Keratinocyte (primary cell): ENCODE measurements around the gene MGMT. TPM values are rescaled to one million over a fixed set of nuclear protein-coding genes. Genes with fewer than 3 reads are reported as not detected.

Source experiments
- DNase-seq: peaks from one replicate; pipeline ENCODE4 v3.0.0-alpha.2; 2011; ENCODE audit warnings: low read depth, missing footprints, low spot score
- FAIRE-seq: peaks from 2 replicates; lab custom pipeline; 2011; peaks lifted over from hg19 to GRCh38; lab: Jason Lieb, UNC
- H2AFZ ChIP-seq: 2 replicates; pipeline ENCODE4 v1.6.0; 2012; ENCODE audit warnings: low read length, control low read depth, inconsistent platforms; ENCODE audit not compliant: control insufficient read depth
- H3K27ac ChIP-seq: 2 replicates; pipeline ENCODE4 v1.5.1; 2011; ENCODE audit warnings: low read length; ENCODE audit not compliant: control insufficient read depth, insufficient read depth
- H3K27me3 ChIP-seq: 3 replicates; pipeline ENCODE4 v1.6.0; 2011; ENCODE audit warnings: low read length; ENCODE audit not compliant: control insufficient read depth, insufficient read depth; ENCODE audit errors: extremely low read depth
- H3K36me3 ChIP-seq, 2 experiments: 2 replicates in 1 of 2; 3 replicates in 1 of 2; pipeline ENCODE4 v1.5.1; 2011; ENCODE audit warnings: low read length in 2 of 2, mild to moderate bottlenecking in 1 of 2; ENCODE audit not compliant: control insufficient read depth in 2 of 2, insufficient read depth in 2 of 2; ENCODE audit errors: extremely low read depth in 1 of 2
- H3K4me1 ChIP-seq: 3 replicates; pipeline ENCODE4 v1.5.1; 2011; ENCODE audit warnings: low read length; ENCODE audit not compliant: control insufficient read depth, insufficient read depth; ENCODE audit errors: extremely low read depth
- H3K4me2 ChIP-seq: 3 replicates; pipeline ENCODE4 v1.6.0; 2011; ENCODE audit warnings: low read depth, low read length; ENCODE audit not compliant: control insufficient read depth, insufficient read depth; ENCODE audit errors: extremely low read depth
- H3K4me3 ChIP-seq, 3 experiments: fragments of 200-600 bp in 1 of 3; sonication (generic) in 1 of 3; 2 replicates in 2 of 3; 3 replicates in 1 of 3; pipeline ENCODE4 v1.5.1; 2011 to 2016; ENCODE audit warnings: low read length in 3 of 3, mild to moderate bottlenecking in 3 of 3, control low read depth in 2 of 3, inconsistent platforms in 1 of 3, low read depth in 1 of 3, mixed read lengths in 1 of 3, mixed run types in 1 of 3, moderate library complexity in 1 of 3; ENCODE audit not compliant: control insufficient read depth in 2 of 3, insufficient read depth in 2 of 3; ENCODE audit errors: extremely low read depth in 1 of 3
- H3K79me2 ChIP-seq: 2 replicates; pipeline ENCODE4 v1.6.0; 2012; ENCODE audit warnings: low read length; ENCODE audit not compliant: control insufficient read depth, insufficient read depth
- H3K9ac ChIP-seq: 3 replicates; pipeline ENCODE4 v1.6.0; 2011; ENCODE audit warnings: low read length; ENCODE audit not compliant: control insufficient read depth, insufficient read depth; ENCODE audit errors: extremely low read depth
- H3K9me1 ChIP-seq: 3 replicates; pipeline ENCODE4 v1.6.0; 2011; ENCODE audit warnings: low read length; ENCODE audit not compliant: control insufficient read depth, insufficient read depth; ENCODE audit errors: extremely low read depth
- H3K9me3 ChIP-seq: 2 replicates; pipeline ENCODE4 v1.5.1; 2012; ENCODE audit warnings: low read depth, low read length; ENCODE audit not compliant: control insufficient read depth
- H4K20me1 ChIP-seq: 3 replicates; pipeline ENCODE4 v1.6.0; 2011; ENCODE audit warnings: low read length; ENCODE audit not compliant: control insufficient read depth, insufficient read depth; ENCODE audit errors: extremely low read depth
- EZH2 ChIP-seq: IDR thresholded peaks from one replicate; pipeline ENCODE4 v1.6.1; 2012; ENCODE audit warnings: inconsistent platforms, mild to moderate bottlenecking, low read length, moderate library complexity
- dilution Hi-C: fragments of 300-500 bp; cut with MboI; formaldehyde crosslinking; loops from one replicate; pipeline ENCODE4 v1.7.0; 2020; ENCODE audit warnings: low sequenced_read_pairs; ENCODE audit not compliant: extremely low pct_ligation_motif_present
- polyA plus RNA-seq, 5 experiments: library from polyadenylated mRNA; depleted of rRNA in 3 of 5; stranded (reverse) in 3 of 5; stranded (forward) in 1 of 5; unstranded in 1 of 5; fragments of >200 nt; gene quantifications; 1 replicate in 1 of 5; 2 replicates in 3 of 5; 3 replicates in 1 of 5; pipeline versions ENCODE4 v1.2.1 to v1.2.3, GENCODE V29; 2011 to 2012; ENCODE audit warnings: missing spikeins in 2 of 5, low read depth in 1 of 5, low replicate concordance in 1 of 5
- TF ChIP-seq, protein P1 (sequence below), 3 experiments: IDR thresholded peaks in 1 of 3; conservative IDR thresholded peaks in 1 of 3; optimal IDR thresholded peaks in 1 of 3; 2 replicates in 2 of 3; 3 replicates in 1 of 3; pipeline versions ENCODE3 to v1.5.1; 2011; ENCODE audit warnings: low read length in 3 of 3, mild to moderate bottlenecking in 3 of 3, moderate library complexity in 2 of 3, control low read depth in 1 of 3, inconsistent platforms in 1 of 3; ENCODE audit not compliant: insufficient read depth in 2 of 3; ENCODE audit errors: extremely low read depth in 1 of 3

Gene MGMT
- polyA plus RNA-seq, 1 donor (not counting 4 experiments of a cell fraction or from before 2014, with no cell fraction given): 15.2 TPM

DNA sequence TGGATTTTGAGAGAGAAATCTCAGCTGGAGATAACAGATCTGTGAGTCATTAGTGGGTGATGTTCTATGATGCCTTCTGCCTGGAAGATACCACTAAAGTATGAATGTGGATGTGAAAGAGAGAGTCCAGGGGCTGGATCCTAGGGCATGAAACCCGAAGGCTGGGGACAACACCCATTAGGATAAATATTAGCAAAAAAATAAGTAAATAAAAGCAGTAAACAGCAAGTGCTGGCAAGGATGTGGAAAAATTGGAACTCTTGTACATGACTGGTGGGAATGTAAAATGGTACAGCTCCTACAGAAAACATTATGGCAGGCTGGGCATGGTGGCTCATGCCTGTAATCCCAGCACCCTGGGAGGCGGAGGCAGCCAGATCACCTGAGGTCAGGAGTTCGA, 16.6 kb upstream of the MGMT start:
- DNase-seq: no peak
- no peak for TF ChIP-seq EZH2
- TF ChIP-seq, protein P1, sequence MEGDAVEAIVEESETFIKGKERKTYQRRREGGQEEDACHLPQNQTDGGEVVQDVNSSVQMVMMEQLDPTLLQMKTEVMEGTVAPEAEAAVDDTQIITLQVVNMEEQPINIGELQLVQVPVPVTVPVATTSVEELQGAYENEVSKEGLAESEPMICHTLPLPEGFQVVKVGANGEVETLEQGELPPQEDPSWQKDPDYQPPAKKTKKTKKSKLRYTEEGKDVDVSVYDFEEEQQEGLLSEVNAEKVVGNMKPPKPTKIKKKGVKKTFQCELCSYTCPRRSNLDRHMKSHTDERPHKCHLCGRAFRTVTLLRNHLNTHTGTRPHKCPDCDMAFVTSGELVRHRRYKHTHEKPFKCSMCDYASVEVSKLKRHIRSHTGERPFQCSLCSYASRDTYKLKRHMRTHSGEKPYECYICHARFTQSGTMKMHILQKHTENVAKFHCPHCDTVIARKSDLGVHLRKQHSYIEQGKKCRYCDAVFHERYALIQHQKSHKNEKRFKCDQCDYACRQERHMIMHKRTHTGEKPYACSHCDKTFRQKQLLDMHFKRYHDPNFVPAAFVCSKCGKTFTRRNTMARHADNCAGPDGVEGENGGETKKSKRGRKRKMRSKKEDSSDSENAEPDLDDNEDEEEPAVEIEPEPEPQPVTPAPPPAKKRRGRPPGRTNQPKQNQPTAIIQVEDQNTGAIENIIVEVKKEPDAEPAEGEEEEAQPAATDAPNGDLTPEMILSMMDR (optimal IDR thresholded peaks at IDR 0.05 in 1 of 3, IDR thresholded peaks at IDR 0.05 in 1 of 3, conservative IDR thresholded peaks at IDR 0.05 in 1 of 3; ENCODE audit: extremely low read depth in 1 of 3, insufficient read depth in 2 of 3, low read length in 3 of 3): no peak
- no peaks in the 10 kb centered on the region for H3K9me3 ChIP-seq
- H3K79me2 ChIP-seq: no peaks in the 10 kb centered on the region
- H4K20me1 ChIP-seq: no peaks in the 10 kb centered on the region
- no peaks in the 10 kb centered on the region for H3K36me3 ChIP-seq
- H3K9me1 ChIP-seq: no peaks in the 10 kb centered on the region
- dilution Hi-C loops: no loop called here
- no peak overlapping the region for H3K4me2 ChIP-seq
- H3K4me1 ChIP-seq: no peaks in the 10 kb centered on the region
- no peak for FAIRE-seq
- no peaks in the 10 kb centered on the region for H3K27me3 ChIP-seq
- no peak overlapping the region for H3K4me3 ChIP-seq
- no peak overlapping the region for H2AFZ ChIP-seq
- H3K9ac ChIP-seq: no peak overlapping the region
- H3K27ac ChIP-seq: no peak overlapping the region

DNA sequence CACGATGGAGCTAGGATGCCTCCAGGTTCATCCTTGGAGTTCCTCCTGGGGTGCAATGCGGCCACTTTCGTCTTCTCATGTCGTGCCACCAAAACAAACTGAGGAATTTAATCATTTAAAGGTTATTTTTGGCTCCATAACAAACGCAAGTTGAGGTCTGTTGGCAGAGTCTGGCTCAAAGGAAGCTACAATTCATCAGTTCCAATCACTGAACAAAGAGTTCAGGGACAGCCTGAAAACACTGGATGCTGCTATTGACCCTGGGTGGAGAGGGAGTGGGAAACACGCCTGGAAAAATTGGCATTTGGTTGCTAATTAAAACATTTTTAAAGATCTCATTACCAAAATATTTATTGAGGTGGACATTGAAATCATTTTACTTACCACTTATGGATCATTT, 11.4 kb upstream of the MGMT start:
- no peak for DNase-seq
- Histone ChIP-seq H3K4me1 (no peaks in the 10 kb centered on the region), H3K9me3 (no peaks in the 10 kb centered on the region), H3K79me2 (no peaks in the 10 kb centered on the region), H3K9ac (no peak overlapping the region), H3K4me3 (no peak overlapping the region), H4K20me1 (no peaks in the 10 kb centered on the region), H3K36me3 (no peaks in the 10 kb centered on the region), H3K4me2 (no peak overlapping the region), H3K9me1 (no peaks in the 10 kb centered on the region), H3K27me3 (no peaks in the 10 kb centered on the region), H3K27ac (no peak overlapping the region), H2AFZ (no peak overlapping the region)
- no peak for TF ChIP-seq EZH2
- TF ChIP-seq, protein P1 (optimal IDR thresholded peaks at IDR 0.05 in 1 of 3, IDR thresholded peaks at IDR 0.05 in 1 of 3, conservative IDR thresholded peaks at IDR 0.05 in 1 of 3; ENCODE audit: extremely low read depth in 1 of 3, insufficient read depth in 2 of 3, low read length in 3 of 3): no peak
- FAIRE-seq: no peak
- dilution Hi-C loops: no loop called here
